Lower leg skin (tissue), 4 donors: ENCODE results near the gene ADARB1. TPM values are rescaled to one million over a fixed set of nuclear protein-coding genes. Genes with fewer than 3 reads are reported as not detected.

Source experiments
- DNase-seq, 2 donors: peaks; one replicate each; pipeline ENCODE4 v3.0.0-alpha.2; 2019; ENCODE audit warnings: low spot score in 2 of 2
- H3K4me3 ChIP-seq: fragments of 200-600 bp; sonication (generic); 2 replicates; pipeline ENCODE4 v1.5.1; 2017; ENCODE audit warnings: mild to moderate bottlenecking, low read depth; ENCODE audit not compliant: poor library complexity, severe bottlenecking
- CTCF ChIP-seq, 3 donors: fragments of 450-650 bp; IDR thresholded peaks; one replicate each; pipeline ENCODE4 v1.5.1; 2016; ENCODE audit warnings: antibody characterized with exemption in 3 of 3, mild to moderate bottlenecking in 3 of 3, moderate library complexity in 2 of 3
- POLR2A ChIP-seq, 2 donors: fragments of 450-650 bp; IDR thresholded peaks; one replicate each; pipeline ENCODE4 v1.6.1; 2016 to 2017; ENCODE audit warnings: antibody characterized with exemption in 2 of 2, mild to moderate bottlenecking in 1 of 2, moderate library complexity in 1 of 2
- WGBS, 2 donors: methylation state at CpG; one replicate each; pipeline ENCODE4 v1.1.5; 2018; 5-methylcytosine and 5-hydroxymethylcytosine counted together
- intact Hi-C: fragments of 100-400 bp; cut with DNase I; formaldehyde crosslinking; loops from one replicate; pipeline ENCODE4 v1.15.0; 2023; ENCODE audit warnings: low total_unique reads
- total RNA-seq, 4 donors: library from RNA; depleted of rRNA; stranded (reverse); fragments of >200 nt; gene quantifications; one replicate each; pipeline ENCODE4 v1.1.0, GENCODE V29; 2016

The ADARB1 gene
- total RNA-seq, 4 donors from 2014 or later: 14.6 to 21.9 (median 16.6) TPM

- no peak for TF ChIP-seq POLR2A (IDR thresholded peaks at IDR 0.05)
- H3K4me3 ChIP-seq: no peak overlapping the region
- WGBS, 2 donors: 81 to 86% methylated on average over 3 of the region's 3 CpGs
- intact Hi-C loops: no loop called here
- DNase-seq: no peak
These were observed 38.0 kb downstream of the ADARB1 start for GRCh38 chr21:45112371-45112770.

- WGBS, 2 donors: 75 to 76% methylated on average over 6 of the region's 6 CpGs
- no peak overlapping the region for H3K4me3 ChIP-seq
- intact Hi-C loops: no loop called here
- TF ChIP-seq POLR2A (IDR thresholded peaks at IDR 0.05) (no peak), CTCF (IDR thresholded peaks at IDR 0.05) (no peak)
- no peak for DNase-seq
These were observed 39.2 kb downstream of the ADARB1 start for GRCh38 chr21:45113543-45113942.

DNA sequence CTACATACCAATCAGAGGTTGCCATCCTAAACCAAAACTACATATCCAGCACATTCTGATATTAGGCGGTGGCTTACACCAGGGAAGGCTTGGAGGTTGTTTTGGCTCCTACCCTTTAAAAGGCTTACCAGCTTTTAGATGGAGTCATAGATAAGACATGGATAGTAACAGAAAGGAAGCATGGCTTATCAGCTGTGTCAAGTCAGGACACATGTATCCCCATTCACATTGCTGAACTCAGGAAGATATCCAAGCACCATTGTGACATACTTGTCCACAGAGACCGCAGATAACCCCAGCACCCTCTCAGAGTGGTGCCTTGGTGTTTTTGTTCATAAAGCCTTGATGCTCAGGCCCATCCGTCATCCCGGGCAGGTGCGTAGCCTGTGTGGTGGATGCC, 39.7 kb downstream of the ADARB1 start:
- TF ChIP-seq POLR2A (IDR thresholded peaks at IDR 0.05) (no peak), CTCF (IDR thresholded peaks at IDR 0.05) (no peak)
- WGBS, 2 donors: 50 to 65% methylated on average over 5 of the region's 5 CpGs
- no peak for DNase-seq

GRCh38 chr21:45114475-45114874, 40.1 kb downstream of the ADARB1 start:
- TF ChIP-seq CTCF (IDR thresholded peaks at IDR 0.05) (no peak), POLR2A (IDR thresholded peaks at IDR 0.05) (no peak)
- H3K4me3 ChIP-seq: no peak overlapping the region
- DNase-seq: no peak
- 55 to 71% methylated on average over 5 of the region's 5 CpGs for WGBS, 2 donors
- intact Hi-C loops: no loop called here

More for the DNA sequence above, 39.7 kb downstream of the ADARB1 start:
- H3K4me3 ChIP-seq: no peak overlapping the region
- intact Hi-C loops: no loop called here

GRCh38 chr21:45115141-45115540, 40.8 kb downstream of the ADARB1 start:
- TF ChIP-seq POLR2A (IDR thresholded peaks at IDR 0.05): no peak
- no peak for TF ChIP-seq CTCF (IDR thresholded peaks at IDR 0.05)
- DNase-seq: no peak
- 83 to 90% methylated on average over 5 of the region's 5 CpGs for WGBS, 2 donors
- intact Hi-C loops: no loop called here
- H3K4me3 ChIP-seq: no peak overlapping the region

- DNase-seq: no peak
- H3K4me3 ChIP-seq: no peak overlapping the region
- intact Hi-C loops: no loop called here
- TF ChIP-seq POLR2A (IDR thresholded peaks at IDR 0.05): no peak
- TF ChIP-seq CTCF (IDR thresholded peaks at IDR 0.05): no peak
- WGBS, 2 donors: 72 to 79% methylated on average over 6 of the region's 6 CpGs
These were observed 41.7 kb downstream of the ADARB1 start for GRCh38 chr21:45116066-45116465.
